NCI-H82 treated with DMSO at 0.1 percent for 48 hours (cell line): ENCODE results near the gene BYSL.

Source experiments
- DNase-seq: peaks from one replicate; lab custom pipeline; 2025; ENCODE audit not compliant: unreplicated experiment; lab: John Stamatoyannopoulos, UW

The BYSL gene

DNA sequence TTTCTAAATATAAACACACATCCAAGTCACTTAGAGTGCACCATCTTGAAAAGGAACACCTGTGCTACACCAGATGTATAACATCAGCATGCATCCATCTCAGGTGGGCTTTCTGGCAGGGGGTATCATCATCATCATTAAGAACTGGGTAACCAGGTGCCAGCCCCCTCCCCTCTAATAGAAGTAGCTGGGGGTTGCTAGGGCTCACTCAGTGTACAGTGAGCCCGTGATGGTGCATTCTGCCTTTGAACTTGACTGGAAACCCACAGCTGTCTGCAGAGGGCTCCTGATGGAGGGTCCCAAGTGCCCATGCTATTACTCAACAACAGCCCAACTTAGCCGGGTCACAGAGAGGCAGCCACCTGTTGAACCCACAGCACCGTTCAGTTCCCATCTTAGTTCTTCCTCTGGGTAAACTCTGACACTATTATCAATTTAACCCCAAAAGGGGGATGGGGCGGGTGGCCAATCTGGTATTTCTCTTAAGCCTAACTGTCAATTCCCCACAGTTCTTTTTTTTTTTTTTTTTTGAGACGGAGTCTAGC lies 53.1 kb downstream of the BYSL start:
- DNase-seq: no peak

- no peak for DNase-seq
Measured at GRCh38 chr6:41975276-41975675, 54.0 kb downstream of the BYSL start.

DNA sequence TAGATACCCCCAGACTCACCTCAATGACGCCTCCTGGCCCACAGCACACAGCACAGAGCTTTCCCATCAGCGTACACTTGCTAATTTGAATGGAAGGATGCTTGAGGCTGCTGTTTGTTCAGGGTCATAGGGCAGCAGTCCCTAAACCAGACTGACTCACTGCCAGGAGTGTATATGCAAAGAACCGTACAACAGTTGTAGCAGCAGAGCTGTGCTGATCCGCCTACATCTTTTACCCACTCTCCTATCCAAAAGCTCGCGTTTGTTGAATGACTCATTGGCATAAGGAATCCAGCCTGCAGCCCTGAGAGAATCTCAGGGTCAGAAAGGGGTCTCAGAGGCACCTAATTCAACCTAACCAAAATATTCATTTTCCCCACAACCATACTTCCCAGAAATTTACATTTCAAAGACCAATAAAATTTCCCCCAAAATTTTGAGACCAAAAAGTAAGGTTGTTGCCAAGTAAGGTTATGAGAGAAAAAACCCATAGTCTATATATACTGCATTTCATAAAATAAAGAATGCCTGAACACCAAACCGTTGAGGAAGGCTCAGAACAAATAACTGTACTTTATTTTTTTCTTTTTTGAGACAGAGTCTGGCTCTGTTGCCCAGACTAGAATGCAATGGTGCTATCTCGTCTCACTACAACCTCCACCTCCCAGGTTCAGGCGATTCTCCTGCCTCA lies 55.6 kb downstream of the BYSL start:
- no peak for DNase-seq
